ENCODE results near the gene MBOAT7.
A peak's percentile ranks its signal among the peaks of the same experiment; 100 is the strongest.
"Not testable (repeated sequence)": the region's sequence is repeated elsewhere in the genome, so short reads cannot be mapped to it uniquely, and the experiment has no call there.

The MBOAT7 gene

GRCh38 chr19:54209058-54209810 is 19.9 kb upstream of the MBOAT7 start:
- peak in 23 of 51 donors; percentile 21 to 66 (median 53) for DNase-seq

- DNase-seq = no peak
Measured at GRCh38 chr19:54208784-54209057, 19.3 kb upstream of the MBOAT7 start.

GRCh38 chr19:54207983-54208783 is 18.8 kb upstream of the MBOAT7 start:
- DNase-seq = peak in 33 of 51 donors; percentile 3 to 65 (median 35)

GRCh38 chr19:54207676-54207982 is 18.2 kb upstream of the MBOAT7 start:
- no peak for DNase-seq

GRCh38 chr19:54207193-54207592 is 17.8 kb upstream of the MBOAT7 start:
- DNase-seq = not testable (repeated sequence)

GRCh38 chr19:54206831-54207177 is 17.4 kb upstream of the MBOAT7 start:
- DNase-seq = no peak

- DNase-seq = no peak
Measured at GRCh38 chr19:54206030-54206830, 16.9 kb upstream of the MBOAT7 start.

- DNase-seq = no peak
Measured at GRCh38 chr19:54204767-54205468, 15.5 kb upstream of the MBOAT7 start.

- DNase-seq = no peak
Measured at GRCh38 chr19:54203151-54203611, 13.8 kb upstream of the MBOAT7 start.

- no peak for DNase-seq
Measured at GRCh38 chr19:54201980-54202379, 12.6 kb upstream of the MBOAT7 start.

- no peak for DNase-seq
Measured at GRCh38 chr19:54201172-54201701, 11.9 kb upstream of the MBOAT7 start.

GRCh38 chr19:54199401-54199800 is 10.0 kb upstream of the MBOAT7 start:
- DNase-seq = no peak

GRCh38 chr19:54197121-54197520 is 7.7 kb upstream of the MBOAT7 start:
- DNase-seq = no peak

GRCh38 chr19:54196536-54196935 is 7.2 kb upstream of the MBOAT7 start:
- no peak for DNase-seq

GRCh38 chr19:54194463-54194862 is 5.1 kb upstream of the MBOAT7 start:
- DNase-seq = not testable (repeated sequence)

GRCh38 chr19:54193011-54193410 is 3.6 kb upstream of the MBOAT7 start:
- no peak for DNase-seq

- peak in 1 of 51 donors; percentile 47 for DNase-seq
Measured at GRCh38 chr19:54191811-54192453, 2.6 kb upstream of the MBOAT7 start.

- DNase-seq = peak in 44 of 51 donors; percentile 39 to 98 (median 90)
Measured at GRCh38 chr19:54191011-54191810, 1.8 kb upstream of the MBOAT7 start, which contains the start of gene TSEN34. TSS of gene TSEN34 (plus strand) at chr19:54191308. CDS start at chr19:54191365, 57 bp downstream.

GRCh38 chr19:54190503-54191010 is 1.2 kb upstream of the MBOAT7 start:
- peak; percentile 95 to 100 (median 99) for DNase-seq
